Motor neuron (in vitro differentiated cells): Measurements from ENCODE around the gene MDGA2. TPM values are rescaled to one million over a fixed set of nuclear protein-coding genes. Genes with fewer than 3 reads are reported as not detected.

Source experiments
- ATAC-seq, 8 experiments: fragments of 200-7000 bp; cut with Tn5 transposase; replicated peaks in 6 of 8; 2 replicates each; pipeline ENCODE4 v1.8.0; 2021; ENCODE audit warnings: mild to moderate bottlenecking in 8 of 8, moderate library complexity in 8 of 8
- H3K27ac ChIP-seq, 2 donors: fragments of 250-450 bp; sonication (Bioruptor Pico); 2 replicates each; pipeline ENCODE4 v1.9.0; 2021; ENCODE audit warnings: antibody characterized with exemption in 2 of 2, mild to moderate bottlenecking in 2 of 2, moderate library complexity in 1 of 2
- H3K4me1 ChIP-seq, 2 donors: fragments of 250-450 bp; sonication (Bioruptor Pico); replicated peaks in 1 of 2; 2 replicates each; pipeline ENCODE4 v1.6.1; 2021; ENCODE audit warnings: antibody characterized with exemption in 2 of 2, mild to moderate bottlenecking in 2 of 2, moderate library complexity in 1 of 2
- H3K4me3 ChIP-seq, 5 donors: fragments of 250-450 bp; sonication (Bioruptor Pico); 2 replicates each; pipeline ENCODE4 v1.9.0; 2021; ENCODE audit warnings: antibody characterized with exemption in 5 of 5, mild to moderate bottlenecking in 5 of 5, moderate library complexity in 4 of 5
- WGBS, 10 experiments: fragments of 450-650 bp; shearing (Covaris generic); methylation state at CpG; one replicate each; pipeline ENCODE4 v1.0.0; 2022; 5-methylcytosine and 5-hydroxymethylcytosine counted together
- in situ Hi-C, 9 experiments: fragments of 400-800 bp; cut with MboI; loops; one replicate each; pipeline ENCODE4 v1.15.0; 2021; ENCODE audit warnings: low sequenced_read_pairs in 9 of 9, low pct_unique_long_range_greater_than_20kb in 2 of 9; ENCODE audit not compliant: unreplicated experiment in 9 of 9
- total RNA-seq, 8 experiments: library from RNA; unstranded; fragments of 300-600 nt; gene quantifications; 2 replicates each; pipeline versions ENCODE4 v1.2.3 to v1.2.4, GENCODE V29; 2022

The MDGA2 gene
- total RNA-seq, 8 experiments from 2014 or later, result 0.05 to 21.2 (median 8.4) TPM

DNA sequence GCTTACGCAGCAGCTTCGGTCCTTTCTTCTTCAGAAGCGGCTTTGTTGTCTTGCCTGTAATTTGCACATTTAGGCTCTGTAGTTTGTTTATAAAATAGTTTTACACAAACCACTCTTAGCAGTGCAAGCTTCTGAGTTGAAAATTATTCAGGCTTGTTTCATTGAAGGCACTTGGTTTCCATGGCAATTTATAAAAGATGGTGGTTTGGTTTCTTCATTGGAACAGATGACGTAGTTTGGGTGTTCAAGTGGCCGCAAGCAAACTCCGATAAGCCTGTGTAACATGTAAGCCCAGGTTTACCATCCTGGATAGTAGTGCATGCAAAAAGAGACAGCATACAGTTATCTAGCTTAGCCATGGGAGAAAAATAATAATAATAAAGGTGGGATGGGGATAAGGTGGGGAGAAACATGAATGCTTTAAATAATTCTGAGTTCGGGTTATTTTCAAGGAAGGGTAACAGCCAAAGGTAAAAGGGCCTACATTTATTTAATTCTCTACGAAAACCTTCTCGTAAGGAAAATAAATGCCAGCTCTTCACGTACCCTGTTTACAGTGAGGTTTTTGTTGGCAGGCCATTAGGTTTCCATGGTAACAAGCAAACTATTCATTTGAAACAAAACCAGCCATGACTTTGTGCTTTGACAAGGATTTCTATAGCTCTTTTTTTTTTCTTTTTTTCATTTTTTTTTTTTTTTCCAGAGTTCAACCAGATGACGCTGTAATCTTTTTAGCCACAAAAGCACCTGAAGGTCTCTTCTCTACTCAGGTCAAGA, 834.3 kb downstream of the MDGA2 start:
- WGBS, 10 experiments, result 33 to 79% (median 54%) methylated on average over 4 to 11 of the region's 11 CpGs
- Histone ChIP-seq H3K4me1 (peaks cover 12 to 15% of the 10 kb centered on the region in 2 donors), H3K4me3 (no peak overlapping the region), H3K27ac (peak overlapping the region; percentile 44 to 47)
- peak in 5 of 8 experiments; percentile 80 to 91 (median 86) for ATAC-seq
- in situ Hi-C loops, result no loop called here

DNA sequence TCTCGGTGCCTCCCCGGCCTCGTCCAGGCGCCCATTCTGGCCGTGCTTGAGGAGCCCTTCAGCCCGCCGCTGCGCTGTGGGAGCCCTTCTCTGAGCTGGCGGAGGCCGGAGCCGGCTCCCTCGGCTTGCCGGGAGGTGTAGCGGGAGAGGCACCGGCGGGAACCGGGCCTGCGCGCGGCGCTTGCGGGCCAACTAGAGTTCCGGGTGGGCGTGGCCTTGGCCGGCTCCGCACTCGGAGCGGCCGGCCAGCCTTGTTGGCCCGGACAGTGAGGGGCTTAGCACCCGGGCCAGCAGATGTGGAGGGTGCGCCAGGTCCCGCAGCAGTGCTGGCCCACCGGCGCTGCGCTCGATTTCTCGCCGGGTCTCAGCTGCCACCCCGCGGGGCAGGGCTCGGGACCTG, 855.1 kb downstream of the MDGA2 start:
- 40 to 100% (median 92%) methylated on average over 1 to 13 of the region's 42 CpGs; no CpG with 5 or more reads in 3 of the 10 experiments for WGBS, 10 experiments
- peaks cover 0 to 11% of the 10 kb centered on the region in 2 donors for H3K4me1 ChIP-seq
- ATAC-seq, result no peak
- H3K27ac ChIP-seq, result no peak overlapping the region
- in situ Hi-C loops, result no loop called here
- no peak overlapping the region for H3K4me3 ChIP-seq

DNA sequence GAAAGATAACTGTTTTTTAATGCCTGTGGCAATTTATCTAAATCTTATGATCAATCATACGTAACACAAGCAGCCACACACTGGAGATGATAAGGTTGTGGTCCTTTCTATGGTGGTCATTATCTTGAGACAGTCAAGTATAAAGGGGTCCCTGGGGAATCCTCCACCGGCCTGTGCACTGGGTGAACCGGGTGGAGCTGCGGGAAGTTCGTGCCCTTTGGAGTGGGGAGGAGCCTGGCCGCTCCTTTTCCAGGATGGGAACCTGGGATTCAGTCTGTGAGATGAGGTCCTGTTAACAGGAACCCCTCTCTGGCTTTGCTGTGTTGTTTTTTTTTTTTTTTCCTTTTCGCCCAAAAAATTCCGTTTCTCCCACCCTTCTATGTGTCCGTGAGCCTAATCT, 856.3 kb downstream of the MDGA2 start:
- no peak for ATAC-seq
- 9 to 94% (median 83%) methylated on average over 2 to 9 of the region's 9 CpGs; no CpG with 5 or more reads in 3 of the 10 experiments for WGBS, 10 experiments
- H3K4me1 ChIP-seq, result peaks cover 0 to 11% of the 10 kb centered on the region in 2 donors
- H3K27ac ChIP-seq, result no peak overlapping the region
- in situ Hi-C loops, result no loop called here
- no peak overlapping the region for H3K4me3 ChIP-seq

DNA sequence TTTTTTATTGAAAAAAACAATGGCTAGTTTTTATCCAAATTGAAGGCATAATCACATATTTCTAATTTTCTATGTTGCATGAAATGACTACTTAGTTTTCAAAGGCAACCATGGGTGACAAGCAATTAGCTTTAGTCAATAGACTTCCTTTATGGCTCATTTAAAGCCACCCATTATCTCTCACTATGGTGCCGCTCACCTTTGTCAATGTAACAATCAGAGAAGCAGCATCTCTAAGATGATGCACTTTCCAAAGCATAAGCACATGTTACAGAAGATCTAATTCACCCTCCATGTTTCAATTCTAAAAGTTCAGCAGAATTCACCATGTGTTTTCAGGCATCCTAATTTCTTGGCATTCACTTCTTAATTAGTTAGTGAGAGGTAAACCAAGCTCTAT, 857.3 kb downstream of the MDGA2 start:
- ATAC-seq, result no peak
- WGBS, 10 experiments, result 33 to 100% (median 85%) methylated on average over 1 of the region's 1 CpG; no CpG with 5 or more reads in 4 of the 10 experiments
- in situ Hi-C loops, result no loop called here

GRCh38 chr14:46793144-46793543, 882.3 kb downstream of the MDGA2 start:
- no peaks in the 10 kb centered on the region for H3K4me1 ChIP-seq
- in situ Hi-C loops, result no loop called here
- H3K4me3 ChIP-seq, result no peak overlapping the region
- peak in 5 of 8 experiments; percentile 39 to 75 (median 61) for ATAC-seq
- H3K27ac ChIP-seq, result no peak overlapping the region

More for the DNA sequence above, 857.3 kb downstream of the MDGA2 start:
- Histone ChIP-seq H3K4me3 (no peak overlapping the region), H3K4me1 (peaks cover 0 to 11% of the 10 kb centered on the region in 2 donors), H3K27ac (no peak overlapping the region)
